Rectal smooth muscle tissue (tissue), 1 donor: ENCODE measurements around the gene P4HA3.

ENCODE experiments used
- H3K27ac ChIP-seq: one replicate; pipeline ENCODE4 v1.7.0; 2013; ENCODE audit warnings: low read depth, low read length, inconsistent platforms
- H3K27me3 ChIP-seq: one replicate; pipeline ENCODE4 v1.7.0; 2013; ENCODE audit warnings: low read length; ENCODE audit not compliant: control insufficient read depth, insufficient read depth
- H3K36me3 ChIP-seq: one replicate; pipeline ENCODE4 v1.7.0; 2013; ENCODE audit warnings: low read length; ENCODE audit not compliant: control insufficient read depth, insufficient read depth
- H3K4me1 ChIP-seq: one replicate; pipeline ENCODE4 v1.7.0; 2013; ENCODE audit warnings: low read length; ENCODE audit not compliant: control insufficient read depth, insufficient read depth
- H3K4me3 ChIP-seq: one replicate; pipeline ENCODE4 v1.7.0; 2013; ENCODE audit warnings: low read length
- H3K9ac ChIP-seq: one replicate; pipeline ENCODE4 v1.7.0; 2013; ENCODE audit warnings: low read length

Gene P4HA3

GRCh38 chr11:74278103-74278502, 33.3 kb downstream of the P4HA3 start:
- H3K4me3 ChIP-seq, result no peak overlapping the region
- H3K9ac ChIP-seq, result no peak overlapping the region
- H3K4me1 ChIP-seq, result peaks cover 4% of the 10 kb centered on the region
- no peaks in the 10 kb centered on the region for H3K27me3 ChIP-seq
- H3K27ac ChIP-seq, result peak overlapping the region; percentile 29
- H3K36me3 ChIP-seq, result no peaks in the 10 kb centered on the region

GRCh38 chr11:74276581-74276980, 34.9 kb downstream of the P4HA3 start:
- Histone ChIP-seq H3K27ac (no peak overlapping the region), H3K4me3 (no peak overlapping the region), H3K36me3 (no peaks in the 10 kb centered on the region), H3K4me1 (peaks cover 4% of the 10 kb centered on the region), H3K9ac (no peak overlapping the region), H3K27me3 (no peaks in the 10 kb centered on the region)

- no peak overlapping the region for H3K4me3 ChIP-seq
- H3K4me1 ChIP-seq, result no peaks in the 10 kb centered on the region
- H3K36me3 ChIP-seq, result no peaks in the 10 kb centered on the region
- no peak overlapping the region for H3K9ac ChIP-seq
- H3K27ac ChIP-seq, result no peak overlapping the region
- no peaks in the 10 kb centered on the region for H3K27me3 ChIP-seq
Measured at GRCh38 chr11:74272276-74272675, 39.2 kb downstream of the P4HA3 start.

- H3K9ac ChIP-seq, result no peak overlapping the region
- H3K4me1 ChIP-seq, result no peaks in the 10 kb centered on the region
- H3K36me3 ChIP-seq, result no peaks in the 10 kb centered on the region
- no peak overlapping the region for H3K27ac ChIP-seq
- H3K27me3 ChIP-seq, result no peaks in the 10 kb centered on the region
- H3K4me3 ChIP-seq, result no peak overlapping the region
Measured at GRCh38 chr11:74269161-74269811, 42.2 kb downstream of the P4HA3 start.

- no peak overlapping the region for H3K4me3 ChIP-seq
- no peak overlapping the region for H3K27ac ChIP-seq
- H3K4me1 ChIP-seq, result no peaks in the 10 kb centered on the region
- H3K27me3 ChIP-seq, result no peaks in the 10 kb centered on the region
- H3K9ac ChIP-seq, result no peak overlapping the region
- no peaks in the 10 kb centered on the region for H3K36me3 ChIP-seq
Measured at GRCh38 chr11:74268456-74268855, 43.0 kb downstream of the P4HA3 start.

GRCh38 chr11:74267014-74267413, 44.4 kb downstream of the P4HA3 start:
- no peak overlapping the region for H3K4me3 ChIP-seq
- H3K9ac ChIP-seq, result no peak overlapping the region
- no peak overlapping the region for H3K27ac ChIP-seq
- H3K27me3 ChIP-seq, result no peaks in the 10 kb centered on the region
- H3K36me3 ChIP-seq, result no peaks in the 10 kb centered on the region
- H3K4me1 ChIP-seq, result no peaks in the 10 kb centered on the region

- H3K27ac ChIP-seq, result no peak overlapping the region
- H3K27me3 ChIP-seq, result no peaks in the 10 kb centered on the region
- H3K4me1 ChIP-seq, result no peaks in the 10 kb centered on the region
- no peaks in the 10 kb centered on the region for H3K36me3 ChIP-seq
- no peak overlapping the region for H3K9ac ChIP-seq
- H3K4me3 ChIP-seq, result no peak overlapping the region
Measured at GRCh38 chr11:74265256-74265655, 46.2 kb downstream of the P4HA3 start.

- H3K4me1 ChIP-seq, result peaks cover 6% of the 10 kb centered on the region
- no peak overlapping the region for H3K27ac ChIP-seq
- no peaks in the 10 kb centered on the region for H3K27me3 ChIP-seq
- no peak overlapping the region for H3K4me3 ChIP-seq
- no peak overlapping the region for H3K9ac ChIP-seq
- H3K36me3 ChIP-seq, result no peaks in the 10 kb centered on the region
Measured at GRCh38 chr11:74262725-74263124, 48.7 kb downstream of the P4HA3 start.

- peaks cover 3% of the 10 kb centered on the region for H3K36me3 ChIP-seq
- H3K9ac ChIP-seq, result no peak overlapping the region
- H3K27ac ChIP-seq, result no peak overlapping the region
- H3K27me3 ChIP-seq, result no peaks in the 10 kb centered on the region
- peaks cover 6% of the 10 kb centered on the region for H3K4me1 ChIP-seq
- no peak overlapping the region for H3K4me3 ChIP-seq
Measured at GRCh38 chr11:74257959-74258553, 53.4 kb downstream of the P4HA3 start.

- Histone ChIP-seq H3K4me3 (no peak overlapping the region), H3K4me1 (peaks cover 6% of the 10 kb centered on the region), H3K27ac (no peak overlapping the region), H3K27me3 (no peaks in the 10 kb centered on the region), H3K9ac (no peak overlapping the region), H3K36me3 (peaks cover 3% of the 10 kb centered on the region)
Measured at GRCh38 chr11:74256378-74257133, 54.9 kb downstream of the P4HA3 start.

- Histone ChIP-seq H3K27ac (no peak overlapping the region), H3K9ac (no peak overlapping the region), H3K36me3 (peaks cover 9% of the 10 kb centered on the region), H3K27me3 (no peaks in the 10 kb centered on the region), H3K4me1 (peaks cover 6% of the 10 kb centered on the region), H3K4me3 (no peak overlapping the region)
Measured at GRCh38 chr11:74255741-74256375, 55.6 kb downstream of the P4HA3 start.

- Histone ChIP-seq H3K27me3 (no peaks in the 10 kb centered on the region), H3K4me1 (peaks cover 4% of the 10 kb centered on the region), H3K9ac (no peak overlapping the region), H3K4me3 (no peak overlapping the region), H3K36me3 (peaks cover 10% of the 10 kb centered on the region), H3K27ac (no peak overlapping the region)
Measured at GRCh38 chr11:74253361-74253760, 58.1 kb downstream of the P4HA3 start.
